Epithelial cell of esophagus (primary cell): ENCODE data around the gene TSPAN9.
A peak's percentile ranks its signal among the peaks of the same experiment; 100 is the strongest.

Experiments
- DNase-seq: peaks from one replicate; pipeline ENCODE4 v3.0.0; 2010; ENCODE audit warnings: low read depth
- H3K4me3 ChIP-seq: 2 replicates; pipeline ENCODE4 v1.5.1; 2011; ENCODE audit warnings: mild to moderate bottlenecking, low read length, control low read depth
- TF ChIP-seq, protein P1 (sequence below): IDR thresholded peaks from 2 replicates; pipeline ENCODE4 v1.5.1; 2011; ENCODE audit warnings: low read depth, mild to moderate bottlenecking, low read length, control low read depth, inconsistent platforms; ENCODE audit not compliant: insufficient read depth; ENCODE audit errors: missing control alignments

Gene TSPAN9

GRCh38 chr12:3040026-3040656 is 37.0 kb upstream of the TSPAN9 start:
- TF ChIP-seq, protein P1, sequence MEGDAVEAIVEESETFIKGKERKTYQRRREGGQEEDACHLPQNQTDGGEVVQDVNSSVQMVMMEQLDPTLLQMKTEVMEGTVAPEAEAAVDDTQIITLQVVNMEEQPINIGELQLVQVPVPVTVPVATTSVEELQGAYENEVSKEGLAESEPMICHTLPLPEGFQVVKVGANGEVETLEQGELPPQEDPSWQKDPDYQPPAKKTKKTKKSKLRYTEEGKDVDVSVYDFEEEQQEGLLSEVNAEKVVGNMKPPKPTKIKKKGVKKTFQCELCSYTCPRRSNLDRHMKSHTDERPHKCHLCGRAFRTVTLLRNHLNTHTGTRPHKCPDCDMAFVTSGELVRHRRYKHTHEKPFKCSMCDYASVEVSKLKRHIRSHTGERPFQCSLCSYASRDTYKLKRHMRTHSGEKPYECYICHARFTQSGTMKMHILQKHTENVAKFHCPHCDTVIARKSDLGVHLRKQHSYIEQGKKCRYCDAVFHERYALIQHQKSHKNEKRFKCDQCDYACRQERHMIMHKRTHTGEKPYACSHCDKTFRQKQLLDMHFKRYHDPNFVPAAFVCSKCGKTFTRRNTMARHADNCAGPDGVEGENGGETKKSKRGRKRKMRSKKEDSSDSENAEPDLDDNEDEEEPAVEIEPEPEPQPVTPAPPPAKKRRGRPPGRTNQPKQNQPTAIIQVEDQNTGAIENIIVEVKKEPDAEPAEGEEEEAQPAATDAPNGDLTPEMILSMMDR, result no peak
- DNase-seq, result no peak
- H3K4me3 ChIP-seq, result no peak overlapping the region

- no peak overlapping the region for H3K4me3 ChIP-seq
Observed at GRCh38 chr12:3040663-3041544, 36.3 kb upstream of the TSPAN9 start.

DNA sequence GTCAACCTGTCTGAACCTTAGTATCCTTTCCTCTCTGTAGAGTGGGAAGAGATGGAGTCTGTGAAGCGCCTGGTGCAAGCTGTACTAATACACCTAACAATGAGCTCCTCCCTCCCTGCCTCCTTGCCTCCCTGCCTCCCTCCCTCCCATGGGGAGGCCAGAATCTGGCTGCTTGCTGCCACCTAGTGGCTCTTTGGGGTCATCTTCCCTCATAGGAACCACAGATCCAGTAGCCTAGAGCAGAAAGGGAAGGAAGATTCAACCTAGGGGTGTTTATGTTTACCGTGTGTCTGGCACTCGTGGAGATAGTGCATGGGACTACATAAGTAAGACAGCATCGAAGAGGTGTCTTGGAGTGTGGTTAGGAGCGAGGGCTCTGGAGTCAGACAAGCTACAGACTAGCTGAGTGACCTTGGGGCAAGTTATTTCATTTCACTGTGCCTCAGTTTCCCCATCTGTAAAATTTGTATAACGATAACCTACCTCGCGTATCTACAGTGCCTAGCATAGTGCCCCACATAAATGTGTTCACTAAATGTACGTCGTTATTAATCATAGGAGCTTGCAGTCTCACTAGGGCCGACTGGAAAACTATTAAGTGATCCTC is 35.5 kb upstream of the TSPAN9 start:
- TF ChIP-seq, protein P1, result peak; percentile 83
- peak; percentile 80 for DNase-seq
- H3K4me3 ChIP-seq, result no peak overlapping the region

More at GRCh38 chr12:3040663-3041544, 36.3 kb upstream of the TSPAN9 start:
- TF ChIP-seq, protein P1, result no peak
- DNase-seq, result no peak

- DNase-seq, result no peak
- TF ChIP-seq, protein P1, result no peak
- H3K4me3 ChIP-seq, result no peak overlapping the region
Observed at GRCh38 chr12:3042394-3042793, 34.8 kb upstream of the TSPAN9 start.

GRCh38 chr12:3042826-3043225 is 34.4 kb upstream of the TSPAN9 start:
- TF ChIP-seq, protein P1, result no peak
- no peak for DNase-seq
- no peak overlapping the region for H3K4me3 ChIP-seq

- H3K4me3 ChIP-seq, result no peak overlapping the region
- DNase-seq, result no peak
- TF ChIP-seq, protein P1, result no peak
Observed at GRCh38 chr12:3043406-3043805, 33.8 kb upstream of the TSPAN9 start.
